HG03558 (cell line): Measurements from ENCODE around the gene ATP11A.
"Not testable (repeated sequence)": the region's sequence is repeated elsewhere in the genome, so short reads cannot be mapped to it uniquely, and the experiment has no call there.

Source experiments
- ATAC-seq: cut with Tn5 transposase; IDR thresholded peaks from one replicate; pipeline ENCODE4 v1.9.1; 2021; ENCODE audit warnings: moderate number of reproducible peaks; ENCODE audit not compliant: unreplicated experiment; ENCODE audit errors: extremely low read depth

The ATP11A gene

DNA sequence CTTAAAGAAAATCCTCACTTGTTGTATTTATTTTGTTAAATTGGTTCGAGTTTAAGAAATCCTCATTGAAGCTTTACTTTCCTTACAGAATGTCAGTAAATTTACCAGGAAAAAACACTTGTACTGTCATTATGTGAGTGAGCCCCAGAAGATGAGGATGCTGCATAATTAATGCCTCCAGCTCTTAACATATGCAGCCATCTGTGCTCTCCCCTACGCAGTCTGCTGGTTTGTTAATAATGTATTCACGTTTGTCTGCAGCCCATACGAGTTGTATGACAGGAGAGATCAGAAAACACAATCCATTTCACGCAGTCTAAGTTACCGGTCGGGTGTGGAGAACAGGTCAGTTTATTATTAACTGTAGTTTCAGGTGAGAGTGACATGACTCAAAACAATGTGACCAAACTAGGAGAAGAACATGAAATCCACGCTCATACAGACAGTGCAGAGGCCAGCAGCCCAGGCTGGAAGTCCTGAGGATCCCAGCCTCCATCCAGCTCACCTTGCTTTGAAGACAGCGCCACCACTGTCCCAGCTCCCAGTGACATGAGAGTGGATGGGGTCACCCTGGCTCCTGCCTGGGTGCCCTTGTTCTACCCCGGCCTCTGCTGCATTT lies 19.8 kb upstream of the ATP11A start:
- no peak for ATAC-seq

- no peak for ATAC-seq
Measured at GRCh38 chr13:112670864-112671263, 19.0 kb upstream of the ATP11A start.

DNA sequence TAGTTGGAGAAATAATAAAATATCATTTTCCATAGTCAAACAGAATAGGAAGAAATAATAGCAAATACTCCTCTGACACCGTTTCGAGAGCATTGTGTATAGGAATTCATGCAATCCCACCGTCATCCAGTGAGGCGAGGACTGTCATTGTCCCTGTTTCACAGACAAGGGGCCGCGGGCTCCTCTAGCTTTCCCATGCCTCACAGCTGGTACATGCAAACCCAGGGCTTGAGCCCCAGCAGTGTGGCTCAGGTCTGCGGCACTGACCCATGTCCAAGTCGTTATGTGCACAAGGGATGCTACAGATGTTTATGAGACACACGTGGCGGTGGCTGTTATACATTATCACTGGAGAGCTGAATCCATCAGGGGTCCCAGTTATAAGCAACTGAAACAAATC lies 18.5 kb upstream of the ATP11A start:
- no peak for ATAC-seq

- no peak for ATAC-seq
Measured at GRCh38 chr13:112672651-112673284, 17.1 kb upstream of the ATP11A start.

DNA sequence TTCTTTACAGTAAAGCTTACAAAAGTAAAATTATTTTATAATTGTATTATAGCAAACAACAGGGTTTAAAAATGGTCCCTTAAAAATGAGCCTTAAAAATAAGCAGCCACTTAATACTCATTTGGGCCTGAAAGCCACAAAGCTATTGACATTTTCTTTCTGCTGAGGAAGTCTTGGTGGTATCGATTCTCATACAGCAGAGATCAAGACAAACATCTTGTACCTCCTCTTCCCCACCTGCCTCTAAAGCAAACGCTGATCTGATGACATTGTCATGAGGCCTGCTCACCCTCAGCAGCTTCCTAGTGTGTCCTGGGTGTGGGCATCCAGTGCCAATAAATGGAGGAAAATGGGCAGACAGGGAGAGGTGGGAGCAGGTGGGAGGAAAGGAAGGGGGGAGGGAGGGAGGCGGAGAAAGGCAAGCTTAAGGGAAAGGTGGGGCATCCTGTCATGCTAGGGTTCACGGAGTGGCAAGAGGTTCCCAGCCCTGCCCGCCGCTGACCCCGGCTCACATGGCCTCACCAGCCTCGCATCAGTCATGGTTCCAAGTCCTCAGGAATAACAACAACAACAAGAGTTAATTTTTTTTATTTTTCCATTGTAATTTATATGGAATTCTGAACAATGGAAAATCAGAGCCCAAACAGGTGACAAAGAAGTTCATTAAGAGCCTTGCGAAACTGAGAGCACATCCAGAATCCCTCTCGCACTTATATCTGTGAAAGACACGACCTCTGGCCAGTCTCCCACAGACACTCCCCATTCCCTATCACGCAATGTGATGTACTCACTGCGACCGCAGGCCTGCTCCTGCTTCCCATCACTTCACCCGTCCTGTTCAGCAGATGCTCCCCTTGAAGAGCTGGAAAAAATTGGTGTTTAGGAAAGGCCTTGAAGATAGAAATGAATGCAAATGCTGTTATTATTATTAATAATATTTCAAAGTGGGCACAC lies 15.1 kb upstream of the ATP11A start:
- no peak for ATAC-seq

DNA sequence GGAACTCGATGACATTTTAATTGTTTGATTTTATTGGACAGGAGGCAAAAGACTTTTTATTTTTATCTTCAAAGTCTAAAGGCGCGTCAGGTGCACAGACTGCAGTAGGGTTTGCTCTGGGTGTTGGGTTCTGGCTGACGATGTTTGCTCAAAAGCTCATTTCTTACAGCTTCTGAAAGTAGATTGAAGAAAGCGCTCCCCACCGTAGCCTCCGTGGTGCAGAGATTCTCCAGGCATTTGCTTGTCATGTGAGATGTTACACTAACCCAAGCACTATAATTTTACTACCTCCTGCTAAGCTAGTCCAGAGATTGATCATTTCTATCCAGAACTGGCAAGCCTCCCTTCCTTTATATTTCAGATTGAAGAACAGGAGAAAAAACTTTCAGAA lies 14.5 kb upstream of the ATP11A start:
- ATAC-seq: no peak

DNA sequence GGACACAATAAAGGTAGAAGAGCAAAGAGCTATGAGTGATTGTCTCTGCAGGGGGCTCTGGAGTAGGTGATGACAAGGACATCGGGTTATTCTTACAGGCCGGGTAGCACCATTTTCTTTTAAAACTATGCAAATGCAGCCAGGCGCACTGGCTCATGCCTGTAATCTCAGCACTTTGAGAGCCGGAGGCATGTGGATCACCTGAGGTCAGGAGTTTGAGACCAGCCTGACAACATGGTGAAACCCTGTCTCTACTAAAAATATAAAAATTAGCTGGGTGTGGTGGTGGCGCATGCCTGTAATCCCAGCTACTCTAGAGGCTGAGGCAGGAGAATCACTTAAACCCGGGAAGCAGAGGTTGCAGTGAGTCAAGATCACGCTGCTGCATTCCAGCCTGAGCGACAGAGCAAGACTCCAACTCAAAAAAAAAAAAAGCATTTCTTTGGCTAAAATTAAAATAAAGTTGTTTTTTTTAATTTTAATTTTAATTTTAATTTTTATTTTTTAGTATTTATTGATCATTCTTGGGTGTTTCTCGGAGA lies 12.3 kb upstream of the ATP11A start:
- not testable (repeated sequence) for ATAC-seq

DNA sequence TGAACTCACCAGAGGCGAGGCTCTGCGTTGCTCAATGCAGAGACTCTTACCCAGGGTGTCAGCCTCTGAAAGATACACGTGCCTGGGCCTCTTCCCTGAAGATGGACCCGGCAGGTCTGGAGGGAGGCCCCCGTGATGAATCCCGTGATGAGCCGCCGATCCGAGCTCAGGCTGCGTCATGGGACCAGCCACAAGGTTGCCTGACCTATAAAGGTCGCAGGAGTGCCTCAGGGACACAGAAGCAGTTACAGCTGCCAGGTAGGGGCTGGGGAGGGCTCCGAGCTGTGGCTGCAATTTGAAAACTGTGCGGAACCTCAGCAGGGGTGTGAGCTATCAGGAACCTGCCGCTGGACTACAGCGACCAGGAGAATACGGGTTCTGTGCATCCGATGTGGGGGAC lies 10.5 kb upstream of the ATP11A start:
- ATAC-seq: no peak

DNA sequence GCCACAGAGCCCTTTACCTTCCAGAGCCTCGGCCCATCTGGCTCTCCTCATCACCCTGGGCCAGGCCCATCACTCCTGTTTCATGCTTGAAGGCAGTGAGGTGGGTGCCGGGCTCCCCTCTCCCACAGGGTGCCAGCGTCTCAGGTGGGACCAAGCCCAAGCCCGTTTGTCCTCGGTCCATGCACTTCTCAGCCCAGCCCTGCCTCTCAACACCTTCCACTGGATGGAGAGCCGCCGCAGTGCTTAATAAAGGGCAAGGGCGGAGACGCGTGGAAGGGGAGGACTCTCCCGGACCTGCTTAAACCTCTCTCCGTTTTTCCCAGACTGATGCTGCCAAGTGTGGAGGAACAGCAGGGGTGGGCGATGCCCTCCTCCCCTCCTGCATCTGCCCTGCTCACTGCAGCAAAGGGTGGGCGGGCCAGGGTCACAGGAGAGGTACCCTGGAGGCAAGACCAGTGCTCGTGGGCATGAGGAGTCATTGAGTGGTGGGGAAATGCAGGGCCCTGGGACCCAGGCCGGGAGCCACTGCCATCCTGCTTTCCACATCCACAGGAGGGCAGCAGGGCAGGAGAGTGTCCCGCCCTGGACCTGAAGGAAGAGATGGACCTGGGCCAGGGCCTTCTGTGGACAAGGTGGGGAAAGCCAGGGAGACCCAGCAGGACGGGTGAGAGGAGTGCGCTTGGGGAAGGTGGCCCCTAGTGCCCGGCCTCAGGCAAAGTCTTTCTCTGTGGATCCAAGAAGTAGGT lies 9.7 kb upstream of the ATP11A start:
- ATAC-seq: no peak

DNA sequence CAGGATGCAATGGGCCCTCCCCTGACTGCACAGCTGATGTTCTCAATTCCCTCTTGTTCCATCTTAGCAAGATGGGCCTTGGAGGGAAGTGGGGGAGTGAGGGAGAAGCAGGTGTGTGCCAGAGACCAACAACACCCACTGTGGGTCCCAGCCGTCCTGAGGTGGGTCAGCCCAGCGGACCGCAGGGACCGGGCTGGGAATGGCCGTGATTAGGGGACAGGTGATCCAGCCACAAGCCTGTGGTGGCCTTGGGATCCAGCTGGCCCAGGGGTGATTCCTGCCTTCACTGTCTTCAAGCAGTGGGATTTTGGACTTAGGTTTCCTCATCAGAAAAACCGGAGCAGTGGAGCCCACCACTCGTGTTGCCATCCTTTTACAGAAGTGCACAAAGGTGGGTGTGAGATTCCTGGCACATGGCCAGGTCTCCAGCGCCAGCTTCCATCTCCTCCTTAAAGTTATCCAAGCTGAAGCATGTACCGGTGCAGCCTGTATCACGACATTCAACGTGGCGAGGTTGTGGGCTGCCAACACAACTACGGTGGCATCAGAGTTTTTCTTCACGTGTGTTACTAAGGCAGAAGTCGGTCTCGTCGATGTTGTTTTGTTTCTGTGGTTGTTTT lies 9.0 kb upstream of the ATP11A start:
- ATAC-seq: no peak

- no peak for ATAC-seq
Measured at GRCh38 chr13:112683581-112683980, 6.3 kb upstream of the ATP11A start.

GRCh38 chr13:112684071-112684845 lies 5.6 kb upstream of the ATP11A start:
- ATAC-seq: no peak

DNA sequence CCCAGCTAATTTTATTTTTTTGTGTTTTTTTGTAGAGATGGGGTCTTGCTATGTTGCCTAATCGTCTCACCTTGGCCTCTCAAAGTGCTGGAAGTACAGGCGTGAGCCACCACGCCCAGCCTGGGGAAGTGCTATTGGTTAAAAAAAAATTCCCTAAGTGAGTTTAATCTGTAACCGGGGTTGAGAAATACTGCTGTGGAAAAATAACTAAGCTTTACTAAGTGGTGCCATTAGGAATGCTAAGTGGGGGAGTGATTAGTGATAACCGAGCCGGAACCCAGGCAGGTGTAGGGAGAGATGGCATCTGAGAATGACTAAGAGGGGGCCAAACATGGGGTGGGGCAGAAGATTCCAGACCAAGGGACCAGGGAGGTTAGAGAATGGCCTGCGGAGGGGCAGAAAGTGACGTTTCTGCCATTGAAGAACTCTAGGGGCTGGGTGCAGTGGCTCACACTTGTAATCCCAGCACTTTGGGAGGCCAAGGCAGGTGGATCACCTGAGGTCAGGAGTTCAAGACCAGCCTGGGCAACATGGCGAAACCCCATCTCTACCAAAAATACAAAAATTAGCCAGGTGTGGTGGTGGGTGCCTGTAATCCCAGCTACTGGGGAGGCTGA lies 4.5 kb upstream of the ATP11A start:
- ATAC-seq: not testable (repeated sequence)

DNA sequence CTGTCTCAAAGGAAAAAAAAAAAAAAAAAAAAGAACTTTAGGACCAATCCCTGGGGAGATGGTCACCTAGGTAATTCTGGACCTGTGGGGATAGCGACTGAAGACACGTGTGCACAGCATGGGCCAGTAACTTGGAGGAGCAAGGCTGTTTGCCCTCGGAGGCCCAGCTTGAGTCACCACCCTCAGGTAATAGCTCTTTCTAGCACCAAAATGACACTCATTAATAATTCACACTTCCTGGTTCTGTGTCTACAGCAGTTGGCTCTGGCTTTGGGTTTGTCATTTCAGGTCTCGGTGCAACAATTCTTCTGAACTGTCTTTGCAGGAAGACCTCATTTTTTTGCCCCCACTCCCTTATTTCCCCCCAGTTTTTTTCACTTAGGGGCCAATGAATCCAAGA lies 3.9 kb upstream of the ATP11A start:
- ATAC-seq: no peak

- ATAC-seq: no peak
Measured at GRCh38 chr13:112686364-112686763, 3.5 kb upstream of the ATP11A start.

DNA sequence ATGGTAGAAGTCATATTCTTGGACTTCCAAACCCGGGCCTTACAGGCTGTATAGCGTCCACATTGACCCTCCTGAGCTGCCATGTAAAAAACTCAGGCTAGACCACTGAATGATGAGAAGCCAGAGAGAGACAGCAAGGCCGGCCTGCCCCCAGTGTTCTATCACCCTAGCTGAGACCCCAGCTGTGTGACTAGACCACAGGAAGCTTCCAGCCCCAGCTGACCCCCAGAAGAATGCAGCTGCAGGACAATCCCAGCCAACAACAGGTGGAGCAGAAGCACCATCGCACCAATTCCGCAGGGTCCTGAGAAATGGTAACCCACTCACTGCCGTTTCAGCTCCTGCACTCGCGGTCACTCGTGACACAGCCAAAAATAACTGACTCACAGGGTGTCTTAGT lies 2.9 kb upstream of the ATP11A start:
- ATAC-seq: no peak

- ATAC-seq: no peak
Measured at GRCh38 chr13:112687836-112688559, 1.8 kb upstream of the ATP11A start.
